Endometrial microvascular endothelial cells (primary cell): ENCODE data around the gene ASB8. TPM values are rescaled to one million over a fixed set of nuclear protein-coding genes. Genes with fewer than 3 reads are reported as not detected.
"Not testable (repeated sequence)": the region's sequence is repeated elsewhere in the genome, so short reads cannot be mapped to it uniquely, and the experiment has no call there.

Source experiments
- in situ Hi-C: cut with HindIII; loops from 2 replicates; pipeline ENCODE4 v1.10.0; 2017; ENCODE audit warnings: low sequenced_read_pairs, low pct_unique_long_range_greater_than_20kb; ENCODE audit errors: inconsistent ontology term
- total RNA-seq: library from RNA; depleted of rRNA; stranded (reverse); fragments of >200 nt; gene quantifications from one replicate; pipeline ENCODE4 v1.2.3, GENCODE V29; 2015; ENCODE audit errors: inconsistent ontology term

Gene ASB8
- total RNA-seq, 1 donor from 2014 or later, result 19.1 TPM

GRCh38 chr12:48151103-48151771 is 6.1 kb downstream of the ASB8 start:
- in situ Hi-C loops, result no loop called here

- in situ Hi-C loops, result no loop called here
Measured at GRCh38 chr12:48145981-48146380, 11.3 kb downstream of the ASB8 start.

GRCh38 chr12:48143898-48144297 is 13.4 kb downstream of the ASB8 start:
- in situ Hi-C loops, result no loop called here

GRCh38 chr12:48142818-48143674 is 14.3 kb downstream of the ASB8 start:
- in situ Hi-C loops, result no loop called here

- in situ Hi-C loops, result no loop called here
Measured at GRCh38 chr12:48135027-48135426, 22.3 kb downstream of the ASB8 start.

- in situ Hi-C loops, result no loop called here
Measured at GRCh38 chr12:48132826-48133225, 24.5 kb downstream of the ASB8 start.

GRCh38 chr12:48131517-48131916 is 25.8 kb downstream of the ASB8 start:
- in situ Hi-C loops, result no loop called here

- in situ Hi-C loops, result no loop called here
Measured at GRCh38 chr12:48129376-48129775, 27.9 kb downstream of the ASB8 start.

GRCh38 chr12:48128800-48129199 is 28.5 kb downstream of the ASB8 start:
- in situ Hi-C loops, result no loop called here

- in situ Hi-C loops, result no loop called here
Measured at GRCh38 chr12:48126953-48127630, 30.2 kb downstream of the ASB8 start.

GRCh38 chr12:48125985-48126384 is 31.3 kb downstream of the ASB8 start:
- in situ Hi-C loops, result no loop called here

- in situ Hi-C loops, result not testable (repeated sequence)
Measured at GRCh38 chr12:48125542-48125941, 31.8 kb downstream of the ASB8 start.

GRCh38 chr12:48123169-48123568 is 34.1 kb downstream of the ASB8 start:
- in situ Hi-C loops, result no loop called here

- in situ Hi-C loops, result no loop called here
Measured at GRCh38 chr12:48122065-48122834, 35.1 kb downstream of the ASB8 start.

- in situ Hi-C loops, result no loop called here
Measured at GRCh38 chr12:48121522-48121921, 35.8 kb downstream of the ASB8 start.

- in situ Hi-C loops, result no loop called here
Measured at GRCh38 chr12:48119834-48120195, 37.5 kb downstream of the ASB8 start.

- in situ Hi-C loops, result no loop called here
Measured at GRCh38 chr12:48119078-48119833, 38.1 kb downstream of the ASB8 start, which contains the start of gene PFKM. TSS of gene PFKM (plus strand) at chr12:48119364. CDS start at chr12:48122775, 3,411 bp downstream.

GRCh38 chr12:48118284-48118871 is 38.9 kb downstream of the ASB8 start:
- in situ Hi-C loops, result no loop called here
